ENCODE data around the gene CDH8. TPM values are rescaled to one million over a fixed set of nuclear protein-coding genes. Genes with fewer than 3 reads are reported as not detected.

Gene CDH8
- total RNA-seq, 1 experiment from 2014 or later = 50.5 TPM

GRCh38 chr16:62036802-62037135, 531 bp upstream of the CDH8 start:
- intact Hi-C loops (cut with micrococcal nuclease; ENCODE audit: unreplicated experiment) = loop anchor here (5.0 to 10.0 kb wide), 4 partner anchors 89 to 604 kb away; no protein-coding TSS in a partner anchor
- Histone ChIP-seq H3K36me3 (ENCODE audit: insufficient read depth, low read length, poor library complexity, severe bottlenecking) (no peaks in the 10 kb centered on the region), H3K9me3 (ENCODE audit: low read depth, low read length, poor library complexity, severe bottlenecking) (no peaks in the 10 kb centered on the region), H3K27me3 (replicated peaks; ENCODE audit: insufficient read depth, low read depth, low read length, poor library complexity) (no peaks in the 10 kb centered on the region), H3K4me3 (ENCODE audit: low read depth, low read length, poor library complexity, severe bottlenecking) (peak overlapping the region; percentile 64), H3K27ac (ENCODE audit: low read depth, low read length, poor library complexity, severe bottlenecking) (no peak overlapping the region), H3K4me1 (ENCODE audit: insufficient read depth, low read length, poor library complexity, severe bottlenecking) (peaks cover 38% of the 10 kb centered on the region)
- ChIA-PET POLR2A (ENCODE audit: low non-redundant PET) (no interaction called here), CTCF (no interaction called here)
- TF ChIP-seq EZH2 (IDR thresholded peaks at IDR 0.05; ENCODE audit: borderline replicate concordance, low read depth, low read length, poor library complexity, severe bottlenecking) = no peak
- TF ChIP-seq CTCF (conservative IDR thresholded peaks at IDR 0.05; ENCODE audit: low read depth, low read length) = no peak
- BruUV-seq (replicated peaks) = no TSS peak
- DNase-seq (ENCODE audit: low spot score) = no peak

- peak overlapping the region; percentile 57 for H3K27ac ChIP-seq (ENCODE audit: low read depth, low read length, poor library complexity, severe bottlenecking)
- peak overlapping the region; percentile 64 for H3K4me3 ChIP-seq (ENCODE audit: low read depth, low read length, poor library complexity, severe bottlenecking)
- DNase-seq (ENCODE audit: low spot score) = peak; percentile 85
- H3K9me3 ChIP-seq (ENCODE audit: low read depth, low read length, poor library complexity, severe bottlenecking) = no peaks in the 10 kb centered on the region
- H3K4me1 ChIP-seq (ENCODE audit: insufficient read depth, low read length, poor library complexity, severe bottlenecking) = peaks cover 39% of the 10 kb centered on the region
- no peaks in the 10 kb centered on the region for H3K27me3 ChIP-seq (replicated peaks; ENCODE audit: insufficient read depth, low read depth, low read length, poor library complexity)
- no peaks in the 10 kb centered on the region for H3K36me3 ChIP-seq (ENCODE audit: insufficient read depth, low read length, poor library complexity, severe bottlenecking)
- ChIA-PET CTCF (interaction anchor here (0.6 kb wide), 1 partner anchor 586 kb away, joined by 3 read pairs; no protein-coding TSS in a partner anchor), POLR2A (ENCODE audit: low non-redundant PET) (interaction anchor here (0.8 kb wide), 1 partner anchor 101 kb away, joined by 3 read pairs; no protein-coding TSS in a partner anchor)
- TSS peak; percentile 25 for BruUV-seq (replicated peaks)
- TF ChIP-seq EZH2 (IDR thresholded peaks at IDR 0.05; ENCODE audit: borderline replicate concordance, low read depth, low read length, poor library complexity, severe bottlenecking) = no peak
- TF ChIP-seq CTCF (conservative IDR thresholded peaks at IDR 0.05; ENCODE audit: low read depth, low read length) = no peak
- intact Hi-C loops (cut with micrococcal nuclease; ENCODE audit: unreplicated experiment) = loop anchor here (5.0 to 10.0 kb wide), 4 partner anchors 88 to 603 kb away; no protein-coding TSS in a partner anchor
These were observed 834 bp downstream of the CDH8 start for GRCh38 chr16:62035115-62036092.

- Histone ChIP-seq H3K27ac (ENCODE audit: low read depth, low read length, poor library complexity, severe bottlenecking) (peak overlapping the region; percentile 57), H3K4me3 (ENCODE audit: low read depth, low read length, poor library complexity, severe bottlenecking) (peak overlapping the region; percentile 64), H3K4me1 (ENCODE audit: insufficient read depth, low read length, poor library complexity, severe bottlenecking) (peaks cover 44% of the 10 kb centered on the region), H3K9me3 (ENCODE audit: low read depth, low read length, poor library complexity, severe bottlenecking) (no peaks in the 10 kb centered on the region), H3K27me3 (replicated peaks; ENCODE audit: insufficient read depth, low read depth, low read length, poor library complexity) (no peaks in the 10 kb centered on the region), H3K36me3 (ENCODE audit: insufficient read depth, low read length, poor library complexity, severe bottlenecking) (no peaks in the 10 kb centered on the region)
- no peak for DNase-seq (ENCODE audit: low spot score)
- CTCF ChIA-PET = no interaction called here
- BruUV-seq (replicated peaks) = no TSS peak
- intact Hi-C loops (cut with micrococcal nuclease; ENCODE audit: unreplicated experiment) = loop anchor here (5.0 to 10.0 kb wide), 4 partner anchors 87 to 602 kb away; no protein-coding TSS in a partner anchor
- no peak for TF ChIP-seq EZH2 (IDR thresholded peaks at IDR 0.05; ENCODE audit: borderline replicate concordance, low read depth, low read length, poor library complexity, severe bottlenecking)
- TF ChIP-seq CTCF (conservative IDR thresholded peaks at IDR 0.05; ENCODE audit: low read depth, low read length) = no peak
- POLR2A ChIA-PET (ENCODE audit: low non-redundant PET) = no interaction called here
These were observed 1.8 kb downstream of the CDH8 start for GRCh38 chr16:62034231-62035114.

All from A673 (cell line).